WTC11 (cell line): ENCODE results near the gene ATP5MG. TPM values are rescaled to one million over a fixed set of nuclear protein-coding genes. Genes with fewer than 3 reads are reported as not detected.
A peak's percentile ranks its signal among the peaks of the same experiment; 100 is the strongest.

Experiments used
- ATAC-seq: fragments of 200-7000 bp; cut with Tn5 transposase; 2 replicates; pipeline ENCODE4 v1.10.0; 2021; ENCODE audit warnings: mild to moderate bottlenecking, moderate library complexity
- CTCF ChIA-PET: fragments of 300-600 bp; sonication (Branson Sonifier 250); formaldehyde crosslinking; loops from one replicate; lab custom pipeline; 2021; ENCODE audit warnings: antibody characterized with exemption; lab: Charles Lee
- POLR2A ChIA-PET: fragments of 350-600 bp; sonication (Branson Sonifier 250); formaldehyde crosslinking; loops from one replicate; lab custom pipeline; 2021; ENCODE audit warnings: antibody characterized with exemption; lab: Charles Lee
- DNase-seq: peaks from one replicate; pipeline ENCODE4 v3.0.0; 2021; ENCODE audit warnings: low spot score
- H3K27ac Mint-ChIP-seq: 2 replicates; pipeline ENCODE4 v1.8.0; 2021; ENCODE audit warnings: mixed read lengths
- H3K27me3 Mint-ChIP-seq: 2 replicates; pipeline ENCODE4 v1.8.0; 2021; ENCODE audit warnings: low read depth, mild to moderate bottlenecking, moderate library complexity, mixed read lengths
- H3K36me3 Mint-ChIP-seq: 2 replicates; pipeline ENCODE4 v1.8.0; 2021; ENCODE audit warnings: mixed read lengths
- H3K4me1 Mint-ChIP-seq: 2 replicates; pipeline ENCODE4 v1.8.0; 2022; ENCODE audit warnings: mixed read lengths
- H3K4me3 Mint-ChIP-seq: 2 replicates; pipeline ENCODE4 v1.8.0; 2021; ENCODE audit warnings: mild to moderate bottlenecking, moderate library complexity, mixed read lengths
- H3K9me3 Mint-ChIP-seq: 2 replicates; pipeline ENCODE4 v1.8.0; 2021; ENCODE audit warnings: mixed read lengths
- ELF4 ChIP-seq: sonication (generic); formaldehyde crosslinking; IDR thresholded peaks from 2 replicates; pipeline ENCODE4 v1.8.1; 2022; ENCODE audit warnings: low read depth, mild to moderate bottlenecking, moderate library complexity, missing genetic modification reagents
- FOXK1 ChIP-seq: sonication (generic); formaldehyde crosslinking; IDR thresholded peaks from 2 replicates; pipeline ENCODE4 v1.8.0; 2022; ENCODE audit warnings: mild to moderate bottlenecking, moderate library complexity, missing genetic modification reagents
- HMGXB4 ChIP-seq: sonication (generic); formaldehyde crosslinking; IDR thresholded peaks from 2 replicates; pipeline ENCODE4 v1.8.1; 2023; ENCODE audit warnings: mild to moderate bottlenecking, moderate library complexity, missing genetic modification reagents
- JAZF1 ChIP-seq: fragments of 250-450 bp; sonication (Bioruptor Pico); IDR thresholded peaks from 2 replicates; pipeline ENCODE4 v1.9.0; 2021; ENCODE audit warnings: moderate library complexity, mild to moderate bottlenecking, inconsistent platforms
- MAX ChIP-seq: sonication (generic); formaldehyde crosslinking; IDR thresholded peaks from 2 replicates; pipeline ENCODE4 v1.8.0; 2022; ENCODE audit warnings: mild to moderate bottlenecking, missing genetic modification reagents
- MXD4 ChIP-seq: fragments of 250-450 bp; sonication (Bioruptor Pico); IDR thresholded peaks from 2 replicates; pipeline ENCODE4 v1.8.0; 2021; ENCODE audit warnings: mild to moderate bottlenecking, moderate library complexity, borderline replicate concordance
- PRDM15 ChIP-seq: sonication (generic); formaldehyde crosslinking; IDR thresholded peaks from 2 replicates; pipeline ENCODE4 v1.8.0; 2022; ENCODE audit warnings: missing genetic modification reagents
- PRRX2 ChIP-seq: fragments of 250-450 bp; sonication (Bioruptor Pico); IDR thresholded peaks from 2 replicates; pipeline ENCODE4 v1.8.0; 2021; ENCODE audit warnings: mild to moderate bottlenecking
- STAT6 ChIP-seq: sonication (generic); formaldehyde crosslinking; conservative IDR thresholded peaks from 2 replicates; pipeline ENCODE4 v1.8.1; 2023; ENCODE audit warnings: mild to moderate bottlenecking, low read depth, missing genetic modification reagents, moderate library complexity
- USF2 ChIP-seq: sonication (generic); formaldehyde crosslinking; IDR thresholded peaks from 2 replicates; pipeline ENCODE4 v1.8.1; 2023; ENCODE audit warnings: mild to moderate bottlenecking, missing genetic modification reagents, moderate library complexity
- ZBTB21 ChIP-seq: sonication (generic); formaldehyde crosslinking; IDR thresholded peaks from 2 replicates; pipeline ENCODE4 v1.8.1; 2023; ENCODE audit warnings: mild to moderate bottlenecking, missing genetic modification reagents, borderline replicate concordance
- ZNF219 ChIP-seq: sonication (generic); formaldehyde crosslinking; IDR thresholded peaks from 2 replicates; pipeline ENCODE4 v1.8.0; 2023; ENCODE audit warnings: missing genetic modification reagents, mild to moderate bottlenecking, borderline replicate concordance
- ZNF423 ChIP-seq: fragments of 250-450 bp; sonication (Bioruptor Pico); IDR thresholded peaks from 2 replicates; pipeline ENCODE4 v2.1.2; 2022; ENCODE audit warnings: mild to moderate bottlenecking, moderate library complexity
- ZNF425 ChIP-seq: fragments of 250-450 bp; sonication (Bioruptor Pico); conservative IDR thresholded peaks from 2 replicates; pipeline ENCODE4 v1.9.0; 2021; ENCODE audit warnings: mild to moderate bottlenecking
- ZNF512 ChIP-seq: sonication (generic); formaldehyde crosslinking; IDR thresholded peaks from 2 replicates; pipeline ENCODE4 v1.8.1; 2022; ENCODE audit warnings: missing genetic modification reagents, borderline replicate concordance
- total RNA-seq: library from RNA; stranded (reverse); gene quantifications from 3 replicates; pipeline ENCODE4 v1.2.3, GENCODE V29; 2021

The ATP5MG gene
- total RNA-seq, 1 experiment from 2014 or later = 251 TPM

- TF ChIP-seq USF2 (CRISPR knock-in tag) = 0 out of 2 replicates have a peak, but pooled peaks have one; percentile 2
- TF ChIP-seq MAX (CRISPR knock-in tag) = 0 out of 2 replicates have a peak, but pooled peaks have one; percentile 35
Observed at GRCh38 chr11:118434553-118435289, 33.3 kb downstream of the ATP5MG start (continued).

- Mint-ChIP-seq H3K4me1 (peaks cover 33% of the 10 kb centered on the region), H3K27me3 (peaks cover 13% of the 10 kb centered on the region), H3K4me3 (peak overlapping the region; percentile 93), H3K9me3 (no peaks in the 10 kb centered on the region), H3K36me3 (peaks cover 10% of the 10 kb centered on the region), H3K27ac (peak overlapping the region; percentile 98)
- POLR2A ChIA-PET = interaction anchor here (0.6 to 2.0 kb wide), 9 partner anchors 8 to 528 kb away, joined by 3 to 9 read pairs (median 3); no protein-coding TSS in a partner anchor
- DNase-seq = peak; percentile 89
- ATAC-seq = peak; percentile 57
- CTCF ChIA-PET = interaction anchor here (0.6 to 1.6 kb wide), 4 partner anchors 33 to 264 kb away, joined by 3 to 7 read pairs (median 4); no protein-coding TSS in a partner anchor
- TF ChIP-seq STAT6 (CRISPR knock-in tag) = no peak
- TF ChIP-seq HMGXB4 (CRISPR knock-in tag) = 0 out of 2 replicates have a peak, but pooled peaks have one; percentile 14
- TF ChIP-seq JAZF1 = no peak
- TF ChIP-seq ZBTB21 = no peak
- TF ChIP-seq MXD4 (CRISPR knock-in tag) = no peak
- TF ChIP-seq ZNF423 (CRISPR knock-in tag) = no peak
- no peak for TF ChIP-seq ELF4 (CRISPR knock-in tag)
- TF ChIP-seq FOXK1 = peak; percentile 83
- TF ChIP-seq PRDM15 (CRISPR knock-in tag) = no peak
- no peak for TF ChIP-seq ZNF512 (CRISPR knock-in tag)
- TF ChIP-seq ZNF219 (CRISPR knock-in tag) = no peak
- TF ChIP-seq ZNF425 (CRISPR knock-in tag) = no peak
- no peak for TF ChIP-seq PRRX2 (CRISPR knock-in tag)
Observed at GRCh38 chr11:118435290-118435892, 34.0 kb downstream of the ATP5MG start.
